Gastroesophageal sphincter (tissue), 3 donors: ENCODE results near the gene GPR84.

Source experiments
- POLR2A ChIP-seq, 2 donors: fragments of 450-650 bp; IDR thresholded peaks; one replicate each; pipeline ENCODE4 v1.6.1; 2017; ENCODE audit warnings: antibody characterized with exemption in 2 of 2, mild to moderate bottlenecking in 2 of 2, moderate library complexity in 1 of 2
- POLR2AphosphoS5 ChIP-seq: sonication (generic); formaldehyde crosslinking; IDR thresholded peaks from one replicate; pipeline ENCODE4 v1.6.1; 2017; ENCODE audit warnings: antibody characterized with exemption
- TF ChIP-seq, protein P1 (sequence below), 4 experiments: fragments of 200-600 bp in 2 of 4; fragments of 450-650 bp in 2 of 4; sonication (generic) in 1 of 4; IDR thresholded peaks; one replicate each; pipeline ENCODE4 v1.5.1; 2017 to 2019; ENCODE audit warnings: antibody characterized with exemption in 4 of 4, mild to moderate bottlenecking in 2 of 4, moderate library complexity in 2 of 4

DNA sequence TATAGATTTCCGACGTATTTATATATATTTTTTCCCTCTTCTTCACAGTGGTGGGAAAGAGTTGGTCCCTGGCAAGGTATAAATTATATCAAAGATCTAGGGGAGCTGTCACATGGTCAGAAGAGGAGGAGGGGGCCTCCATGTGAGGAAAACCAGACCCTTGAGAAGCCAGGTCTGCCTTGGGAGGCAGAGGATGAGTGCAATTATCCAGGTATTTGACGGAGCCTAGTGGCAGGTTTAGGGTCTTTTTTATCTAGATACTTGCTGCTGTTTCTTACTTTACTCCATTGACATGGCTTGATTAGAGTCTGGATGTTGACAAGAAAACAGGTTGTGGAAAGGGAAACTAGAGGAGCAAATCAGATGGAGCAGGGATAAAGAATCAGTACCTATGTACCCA is 33.8 kb downstream of the GPR84 start:
- TF ChIP-seq POLR2A (IDR thresholded peaks at IDR 0.05): no peak
- TF ChIP-seq, protein P1, sequence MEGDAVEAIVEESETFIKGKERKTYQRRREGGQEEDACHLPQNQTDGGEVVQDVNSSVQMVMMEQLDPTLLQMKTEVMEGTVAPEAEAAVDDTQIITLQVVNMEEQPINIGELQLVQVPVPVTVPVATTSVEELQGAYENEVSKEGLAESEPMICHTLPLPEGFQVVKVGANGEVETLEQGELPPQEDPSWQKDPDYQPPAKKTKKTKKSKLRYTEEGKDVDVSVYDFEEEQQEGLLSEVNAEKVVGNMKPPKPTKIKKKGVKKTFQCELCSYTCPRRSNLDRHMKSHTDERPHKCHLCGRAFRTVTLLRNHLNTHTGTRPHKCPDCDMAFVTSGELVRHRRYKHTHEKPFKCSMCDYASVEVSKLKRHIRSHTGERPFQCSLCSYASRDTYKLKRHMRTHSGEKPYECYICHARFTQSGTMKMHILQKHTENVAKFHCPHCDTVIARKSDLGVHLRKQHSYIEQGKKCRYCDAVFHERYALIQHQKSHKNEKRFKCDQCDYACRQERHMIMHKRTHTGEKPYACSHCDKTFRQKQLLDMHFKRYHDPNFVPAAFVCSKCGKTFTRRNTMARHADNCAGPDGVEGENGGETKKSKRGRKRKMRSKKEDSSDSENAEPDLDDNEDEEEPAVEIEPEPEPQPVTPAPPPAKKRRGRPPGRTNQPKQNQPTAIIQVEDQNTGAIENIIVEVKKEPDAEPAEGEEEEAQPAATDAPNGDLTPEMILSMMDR (IDR thresholded peaks at IDR 0.05): no peak
- TF ChIP-seq POLR2AphosphoS5: no peak
